ENCODE data around the gene UBA1. TPM values are rescaled to one million over a fixed set of nuclear protein-coding genes. Genes with fewer than 3 reads are reported as not detected.

The UBA1 gene
- total RNA-seq, 2 donors from 2014 or later = 185 to 286 TPM

- no peaks in the 10 kb centered on the region for H3K9me3 ChIP-seq
- DNase-seq (ENCODE audit: low spot score) = peak; percentile 8
- under 1% methylated on average over 22 of the region's 22 CpGs for WGBS
Observed at GRCh38 chrX:47217121-47217851, 23.7 kb downstream of the UBA1 start.

GRCh38 chrX:47217852-47218279 lies 24.2 kb downstream of the UBA1 start:
- Histone ChIP-seq H3K27ac (peak overlapping the region; percentile 95 to 97), H3K4me3 (peak overlapping the region; percentile 68 to 70), H3K36me3 (no peaks in the 10 kb centered on the region), H3K4me1 (replicated peaks) (no peaks in the 10 kb centered on the region), H3K9me3 (no peaks in the 10 kb centered on the region), H3K27me3 (replicated peaks; ENCODE audit: insufficient read depth) (no peaks in the 10 kb centered on the region)
- TF ChIP-seq CTCF (IDR thresholded peaks at IDR 0.05) = no peak
- peak; percentile 44 for TF ChIP-seq POLR2A (IDR thresholded peaks at IDR 0.05)
- WGBS = 0% methylated on average over 14 of the region's 31 CpGs
- intact Hi-C loops (cut with DNase I) = loop anchor here (5.0 kb wide), 1 partner anchor 144 kb away; no protein-coding TSS in a partner anchor
- DNase-seq (ENCODE audit: low spot score) = peak; percentile 96

More at GRCh38 chrX:47217121-47217851, 23.7 kb downstream of the UBA1 start:
- H3K36me3 ChIP-seq = no peaks in the 10 kb centered on the region
- no peaks in the 10 kb centered on the region for H3K4me1 ChIP-seq (replicated peaks)
- peak overlapping the region; percentile 84 to 97 for H3K27ac ChIP-seq
- H3K27me3 ChIP-seq (replicated peaks; ENCODE audit: insufficient read depth) = no peaks in the 10 kb centered on the region
- intact Hi-C loops (cut with DNase I) = loop anchor here (5.0 kb wide), 1 partner anchor 145 kb away; no protein-coding TSS in a partner anchor
- TF ChIP-seq POLR2A (IDR thresholded peaks at IDR 0.05) (no peak), POLR2AphosphoS5 (IDR thresholded peaks at IDR 0.05) (no peak), CTCF (IDR thresholded peaks at IDR 0.05) (no peak)
- H3K4me3 ChIP-seq = peak overlapping the region; percentile 7 to 10

- intact Hi-C loops (cut with DNase I) = loop anchor here (5.0 kb wide), 1 partner anchor 144 kb away; no protein-coding TSS in a partner anchor
- Histone ChIP-seq H3K4me3 (peak within 1 kb of the TSS; percentile 68 to 70), H3K27me3 (replicated peaks; ENCODE audit: insufficient read depth) (no peaks in the 10 kb centered on the region), H3K9me3 (no peaks in the 10 kb centered on the region), H3K36me3 (no peaks in the 10 kb centered on the region), H3K4me1 (replicated peaks) (no peaks in the 10 kb centered on the region), H3K27ac (peak within 1 kb of the TSS; percentile 95 to 97)
- DNase-seq (ENCODE audit: low spot score) = peak; percentile 55
- TF ChIP-seq POLR2AphosphoS5 (IDR thresholded peaks at IDR 0.05) (peak; percentile 65), POLR2A (IDR thresholded peaks at IDR 0.05) (peak; percentile 91), CTCF (IDR thresholded peaks at IDR 0.05) (peak in 1 of 4 experiments; percentile 3)
- 0% methylated on average over 3 of the region's 61 CpGs for WGBS
Observed at GRCh38 chrX:47218280-47218919, 24.8 kb downstream of the UBA1 start, which contains the start of gene CDK16. Gene CDK16, plus strand, starts transcription at chrX:47218681. Its CDS starts 4,877 bp downstream, at chrX:47223558.

GRCh38 chrX:47218920-47219815 lies 25.5 kb downstream of the UBA1 start:
- H3K9me3 ChIP-seq = no peaks in the 10 kb centered on the region
- H3K4me1 ChIP-seq (replicated peaks) = no peaks in the 10 kb centered on the region
- intact Hi-C loops (cut with DNase I) = loop anchor here (5.0 kb wide), 1 partner anchor 143 kb away; no protein-coding TSS in a partner anchor
- H3K4me3 ChIP-seq = peak overlapping the region; percentile 68 to 70
- H3K36me3 ChIP-seq = no peaks in the 10 kb centered on the region
- H3K27me3 ChIP-seq (replicated peaks; ENCODE audit: insufficient read depth) = no peaks in the 10 kb centered on the region
- TF ChIP-seq POLR2AphosphoS5 (IDR thresholded peaks at IDR 0.05) (no peak), POLR2A (IDR thresholded peaks at IDR 0.05) (no peak), CTCF (IDR thresholded peaks at IDR 0.05) (no peak)
- H3K27ac ChIP-seq = peak overlapping the region; percentile 95 to 97
- no peak for DNase-seq (ENCODE audit: low spot score)
- 5% methylated on average over 19 of the region's 60 CpGs for WGBS

Measured in prostate gland (tissue), 2 donors.